Osteocyte (in vitro differentiated cells): ENCODE measurements around the gene AUP1. TPM values are rescaled to one million over a fixed set of nuclear protein-coding genes. Genes with fewer than 3 reads are reported as not detected.

Source experiments
- DNase-seq: peaks from one replicate; pipeline ENCODE4 v3.0.0; 2021; ENCODE audit warnings: mixed read lengths; ENCODE audit not compliant: unreplicated experiment; ENCODE audit errors: extremely low spot score
- H3K27ac Mint-ChIP-seq: one replicate; pipeline ENCODE4 v1.8.0; 2021; ENCODE audit warnings: mild to moderate bottlenecking, mixed read lengths; ENCODE audit not compliant: unreplicated experiment
- H3K27me3 Mint-ChIP-seq: one replicate; pipeline ENCODE4 v1.8.0; 2021; ENCODE audit warnings: mixed read lengths; ENCODE audit not compliant: unreplicated experiment
- H3K36me3 Mint-ChIP-seq: one replicate; pipeline ENCODE4 v1.8.0; 2021; ENCODE audit warnings: mixed read lengths; ENCODE audit not compliant: unreplicated experiment
- H3K4me1 Mint-ChIP-seq: one replicate; pipeline ENCODE4 v1.8.0; 2021; ENCODE audit warnings: mixed read lengths; ENCODE audit not compliant: unreplicated experiment
- H3K4me3 Mint-ChIP-seq: one replicate; pipeline ENCODE4 v1.8.0; 2021; ENCODE audit warnings: mild to moderate bottlenecking, moderate library complexity, mixed read lengths; ENCODE audit not compliant: unreplicated experiment
- H3K9me3 Mint-ChIP-seq: one replicate; pipeline ENCODE4 v1.8.0; 2021; ENCODE audit warnings: mixed read lengths; ENCODE audit not compliant: unreplicated experiment
- total RNA-seq: library from RNA; stranded (reverse); gene quantifications from 2 replicates; pipeline ENCODE4 v1.2.1, GENCODE V29; 2021
- TF ChIP-seq, protein P1 (sequence below): fragments of 200-600 bp; sonication (generic); IDR thresholded peaks from 2 replicates; pipeline ENCODE4 v1.5.0; 2021; ENCODE audit warnings: antibody characterized with exemption, mild to moderate bottlenecking, moderate library complexity

Gene AUP1
- total RNA-seq, 1 donor from 2014 or later: 96.3 TPM

DNA sequence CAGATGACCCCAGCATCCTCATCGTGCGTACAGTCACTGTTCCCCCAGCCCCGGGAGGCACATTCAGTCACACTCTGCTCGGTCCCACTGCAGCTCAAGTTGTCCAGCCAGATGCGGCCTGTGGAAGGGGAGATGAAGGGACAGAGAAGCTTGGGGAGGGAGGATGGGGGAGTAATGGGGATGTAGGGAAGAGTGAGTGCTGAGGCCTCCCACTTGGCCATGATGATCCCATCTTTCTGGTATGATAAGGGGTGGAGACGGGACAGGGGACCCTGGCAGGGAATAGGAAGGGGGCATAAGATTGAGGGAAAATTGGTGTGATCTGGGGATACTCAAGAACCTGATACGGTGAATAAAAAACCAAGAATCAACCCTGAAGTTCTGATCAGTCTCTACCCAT is 20.7 kb upstream of the AUP1 start:
- H3K4me3 Mint-ChIP-seq: peak overlapping the region; percentile 59
- no peak overlapping the region for H3K27ac Mint-ChIP-seq

DNA sequence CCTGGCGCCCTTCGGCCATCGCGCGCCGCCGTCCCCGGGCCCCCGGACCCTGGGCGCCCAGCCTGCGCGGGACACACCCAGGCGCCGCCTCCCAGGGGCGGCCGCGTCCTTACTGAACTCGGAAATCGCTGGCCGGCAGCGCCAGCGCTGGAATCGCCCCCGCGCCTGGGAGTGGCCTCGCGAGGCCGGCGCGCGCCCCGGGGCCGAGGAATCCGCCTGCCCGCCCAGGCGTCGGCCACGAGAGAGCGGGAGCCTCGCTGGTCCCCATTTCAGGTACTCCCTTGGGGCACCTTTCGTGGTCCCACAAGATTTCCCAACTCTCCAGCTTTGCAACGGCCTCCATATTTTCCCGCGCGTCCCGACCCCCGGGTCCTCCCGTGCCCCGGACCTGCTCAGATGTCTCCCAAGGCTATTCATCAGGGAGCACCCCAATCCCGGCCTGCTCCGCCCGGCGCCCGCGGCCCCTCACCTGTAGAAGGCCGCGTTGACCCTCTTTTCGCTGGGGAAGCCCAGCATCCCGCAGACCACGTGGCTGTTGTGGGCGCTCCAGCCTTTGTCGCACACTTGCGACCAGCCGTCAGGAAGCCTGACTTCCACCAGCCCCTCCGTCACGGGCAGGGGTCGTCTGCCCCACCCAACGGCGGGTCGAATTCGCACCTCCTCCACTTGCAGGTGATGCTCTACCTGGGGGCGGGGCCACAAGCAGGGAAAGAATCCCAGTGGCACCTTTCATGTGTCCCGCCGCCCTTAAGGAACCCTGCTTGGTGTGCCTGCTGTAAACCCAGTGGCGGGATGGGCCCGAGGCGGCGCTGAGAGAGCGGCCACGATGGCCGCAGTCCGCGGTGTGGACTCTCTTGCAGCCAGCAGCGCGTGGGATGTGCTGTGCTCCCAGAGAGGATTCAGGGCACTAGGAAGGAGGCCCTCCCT is 19.7 kb upstream of the AUP1 start:
- TF ChIP-seq, protein P1, sequence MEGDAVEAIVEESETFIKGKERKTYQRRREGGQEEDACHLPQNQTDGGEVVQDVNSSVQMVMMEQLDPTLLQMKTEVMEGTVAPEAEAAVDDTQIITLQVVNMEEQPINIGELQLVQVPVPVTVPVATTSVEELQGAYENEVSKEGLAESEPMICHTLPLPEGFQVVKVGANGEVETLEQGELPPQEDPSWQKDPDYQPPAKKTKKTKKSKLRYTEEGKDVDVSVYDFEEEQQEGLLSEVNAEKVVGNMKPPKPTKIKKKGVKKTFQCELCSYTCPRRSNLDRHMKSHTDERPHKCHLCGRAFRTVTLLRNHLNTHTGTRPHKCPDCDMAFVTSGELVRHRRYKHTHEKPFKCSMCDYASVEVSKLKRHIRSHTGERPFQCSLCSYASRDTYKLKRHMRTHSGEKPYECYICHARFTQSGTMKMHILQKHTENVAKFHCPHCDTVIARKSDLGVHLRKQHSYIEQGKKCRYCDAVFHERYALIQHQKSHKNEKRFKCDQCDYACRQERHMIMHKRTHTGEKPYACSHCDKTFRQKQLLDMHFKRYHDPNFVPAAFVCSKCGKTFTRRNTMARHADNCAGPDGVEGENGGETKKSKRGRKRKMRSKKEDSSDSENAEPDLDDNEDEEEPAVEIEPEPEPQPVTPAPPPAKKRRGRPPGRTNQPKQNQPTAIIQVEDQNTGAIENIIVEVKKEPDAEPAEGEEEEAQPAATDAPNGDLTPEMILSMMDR: no peak
- H3K27ac Mint-ChIP-seq: peak overlapping the region; percentile 12
- peak overlapping the region; percentile 59 for H3K4me3 Mint-ChIP-seq
- H3K27me3 Mint-ChIP-seq: no peaks in the 10 kb centered on the region
- peaks cover 48% of the 10 kb centered on the region for H3K4me1 Mint-ChIP-seq
- no peak for DNase-seq
- H3K36me3 Mint-ChIP-seq: peaks cover 10% of the 10 kb centered on the region
- H3K9me3 Mint-ChIP-seq: no peaks in the 10 kb centered on the region

More for the DNA sequence above, 20.7 kb upstream of the AUP1 start:
- Mint-ChIP-seq H3K36me3 (peaks cover 9% of the 10 kb centered on the region), H3K9me3 (no peaks in the 10 kb centered on the region), H3K27me3 (no peaks in the 10 kb centered on the region), H3K4me1 (peaks cover 54% of the 10 kb centered on the region)
- TF ChIP-seq, protein P1: no peak
- no peak for DNase-seq

DNA sequence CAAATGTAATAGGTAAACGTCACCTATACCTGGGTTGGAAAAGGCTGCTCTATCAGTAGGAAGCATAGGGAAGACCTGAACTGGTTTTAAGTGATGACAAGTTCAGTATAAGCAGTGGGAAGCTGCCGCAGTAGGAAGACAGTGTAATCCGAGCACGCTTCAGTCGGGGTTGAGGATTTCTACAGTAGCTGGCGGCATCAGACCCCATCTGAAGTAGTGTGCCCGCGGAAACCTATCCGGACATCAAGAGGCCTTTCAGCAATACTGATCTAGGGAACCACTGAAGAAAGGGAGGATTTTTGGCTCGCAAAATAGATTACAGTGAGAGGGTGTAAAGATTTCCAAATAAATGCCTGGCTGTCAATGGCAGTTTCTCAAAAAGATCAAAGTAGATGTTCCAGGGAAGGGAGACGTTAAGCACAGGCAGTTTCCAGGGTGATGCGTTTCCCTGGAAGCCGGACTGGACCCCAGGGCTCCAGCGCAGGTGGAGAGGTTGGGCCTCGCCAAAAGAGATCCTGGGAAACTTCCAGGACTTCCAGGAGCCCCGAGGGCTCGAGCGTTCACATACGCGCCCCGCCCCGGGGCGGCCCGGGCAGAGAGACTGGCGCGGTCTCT is 18.9 kb upstream of the AUP1 start:
- Mint-ChIP-seq H3K27ac (peak overlapping the region; percentile 72), H3K27me3 (no peaks in the 10 kb centered on the region), H3K4me3 (peak overlapping the region; percentile 72), H3K36me3 (peaks cover 10% of the 10 kb centered on the region), H3K9me3 (no peaks in the 10 kb centered on the region), H3K4me1 (peaks cover 44% of the 10 kb centered on the region)
- TF ChIP-seq, protein P1: no peak
- DNase-seq: no peak

DNA sequence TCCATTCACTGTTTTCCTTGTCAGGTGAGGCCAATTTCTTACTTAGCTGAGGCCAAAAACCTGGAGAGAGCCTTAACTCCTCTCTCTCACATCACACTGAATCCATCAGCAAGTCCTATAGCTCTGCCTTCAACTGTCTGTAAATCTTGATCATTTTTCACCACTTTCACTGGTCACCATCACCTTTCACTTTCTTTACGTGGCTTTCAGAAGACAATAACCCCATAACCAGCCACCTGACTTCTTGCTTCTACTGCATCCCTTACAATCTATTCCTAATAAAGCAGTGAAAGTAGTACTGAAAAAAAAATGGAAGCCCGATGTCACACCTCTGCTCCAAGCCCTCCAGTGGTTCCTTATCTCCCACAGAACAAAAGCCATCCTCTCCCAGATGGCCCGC is 16.5 kb upstream of the AUP1 start:
- peaks cover 23% of the 10 kb centered on the region for H3K4me1 Mint-ChIP-seq
- H3K9me3 Mint-ChIP-seq: no peaks in the 10 kb centered on the region
- no peak overlapping the region for H3K27ac Mint-ChIP-seq
- TF ChIP-seq, protein P1: no peak
- DNase-seq: no peak
- peaks cover 14% of the 10 kb centered on the region for H3K36me3 Mint-ChIP-seq
- no peaks in the 10 kb centered on the region for H3K27me3 Mint-ChIP-seq
- H3K4me3 Mint-ChIP-seq: no peak overlapping the region

DNA sequence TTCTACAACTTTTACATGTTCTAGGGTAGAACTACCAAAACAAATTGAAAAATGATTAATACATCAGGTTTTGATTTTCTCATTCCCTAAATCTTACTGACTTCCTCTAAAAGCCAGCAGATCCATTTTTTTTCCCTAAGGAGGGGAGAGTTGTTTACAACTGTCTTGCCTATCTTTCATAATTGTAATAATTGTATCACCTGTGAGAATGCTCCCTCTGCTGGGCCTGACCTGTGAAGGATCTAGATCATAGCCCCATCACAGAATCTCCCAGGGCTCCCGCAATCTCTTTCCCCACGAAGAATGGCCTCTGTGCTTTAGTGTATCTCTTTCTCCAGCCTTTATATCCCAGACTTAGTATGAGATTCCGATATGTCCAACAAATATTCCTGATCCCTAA is 15.1 kb upstream of the AUP1 start:
- Mint-ChIP-seq H3K27me3 (no peaks in the 10 kb centered on the region), H3K4me1 (peaks cover 12% of the 10 kb centered on the region), H3K9me3 (no peaks in the 10 kb centered on the region), H3K36me3 (peaks cover 16% of the 10 kb centered on the region), H3K4me3 (no peak overlapping the region), H3K27ac (no peak overlapping the region)
- TF ChIP-seq, protein P1: no peak
- DNase-seq: no peak
